GM23338 (cell line): ENCODE measurements around the gene CCDC24. TPM values are rescaled to one million over a fixed set of nuclear protein-coding genes. Genes with fewer than 3 reads are reported as not detected.

Experiments used
- ATAC-seq: fragments of 200-7000 bp; cut with Tn5 transposase; 3 replicates; pipeline ENCODE4 v1.9.1; 2020
- DNase-seq: peaks from one replicate; pipeline ENCODE4 v3.0.0-alpha.2; 2015; ENCODE audit warnings: low spot score
- H2AFZ ChIP-seq: fragments of 200-600 bp; sonication (generic); 2 replicates; pipeline ENCODE4 v1.8.0; 2016; ENCODE audit warnings: antibody characterized with exemption, mild to moderate bottlenecking, moderate library complexity
- H3F3A ChIP-seq: fragments of 200-600 bp; sonication (generic); replicated peaks from 2 replicates; pipeline ENCODE4 v1.8.0; 2017; ENCODE audit warnings: antibody characterized with exemption, mixed run types, low read depth
- H3K27ac ChIP-seq: fragments of 200-600 bp; sonication (generic); 2 replicates; pipeline ENCODE4 v1.6.1; 2016; ENCODE audit warnings: low read depth
- H3K27me3 ChIP-seq: fragments of 200-600 bp; sonication (generic); 2 replicates; pipeline ENCODE4 v1.8.0; 2016; ENCODE audit warnings: mild to moderate bottlenecking, mixed run types, moderate library complexity; ENCODE audit not compliant: insufficient read depth
- H3K36me3 ChIP-seq: fragments of 200-600 bp; sonication (generic); 2 replicates; pipeline ENCODE4 v1.8.0; 2016; ENCODE audit warnings: mild to moderate bottlenecking; ENCODE audit not compliant: insufficient read depth
- H3K4me1 ChIP-seq: fragments of 200-600 bp; sonication (generic); 2 replicates; pipeline ENCODE4 v1.8.0; 2016; ENCODE audit warnings: mild to moderate bottlenecking, moderate library complexity; ENCODE audit not compliant: insufficient read depth
- H3K4me2 ChIP-seq: fragments of 200-600 bp; sonication (generic); 2 replicates; pipeline ENCODE4 v1.7.1; 2017; ENCODE audit warnings: mixed run types
- H3K4me3 ChIP-seq: fragments of 200-600 bp; sonication (generic); 2 replicates; pipeline ENCODE4 v1.6.1; 2016; ENCODE audit warnings: mixed run types
- H3K79me2 ChIP-seq: fragments of 200-600 bp; sonication (generic); replicated peaks from 2 replicates; pipeline ENCODE4 v1.8.0; 2017; ENCODE audit warnings: mild to moderate bottlenecking; ENCODE audit not compliant: insufficient read depth
- H3K9me2 ChIP-seq: fragments of 200-600 bp; sonication (generic); 2 replicates; pipeline ENCODE4 v1.8.0; 2017; ENCODE audit not compliant: insufficient read depth
- H4K20me1 ChIP-seq: fragments of 200-600 bp; sonication (generic); replicated peaks from 2 replicates; pipeline ENCODE4 v1.8.0; 2017; ENCODE audit warnings: mild to moderate bottlenecking; ENCODE audit not compliant: insufficient read depth
- H3K27ac Mint-ChIP-seq: 2 replicates; pipeline ENCODE4 v1.8.0; 2020; ENCODE audit warnings: inconsistent platforms, mild to moderate bottlenecking, moderate library complexity, mixed read lengths
- H3K27me3 Mint-ChIP-seq: 3 replicates; pipeline ENCODE4 v1.8.0; 2022; ENCODE audit warnings: low read depth, mild to moderate bottlenecking, moderate library complexity, mixed read lengths, inconsistent platforms; ENCODE audit not compliant: insufficient read depth, poor library complexity
- H3K36me3 Mint-ChIP-seq: 3 replicates; pipeline ENCODE4 v1.8.0; 2021; ENCODE audit warnings: low read depth, mild to moderate bottlenecking, inconsistent platforms, moderate library complexity, mixed read lengths
- H3K4me1 Mint-ChIP-seq: 3 replicates; pipeline ENCODE4 v1.8.0; 2020; ENCODE audit warnings: mild to moderate bottlenecking, inconsistent platforms, mixed read lengths
- H3K4me3 Mint-ChIP-seq: 3 replicates; pipeline ENCODE4 v1.8.0; 2021; ENCODE audit warnings: moderate library complexity, mild to moderate bottlenecking, inconsistent platforms, mixed read lengths
- H3K9me3 Mint-ChIP-seq: 3 replicates; pipeline ENCODE4 v1.8.0; 2020; ENCODE audit warnings: moderate library complexity, mild to moderate bottlenecking, inconsistent platforms, mixed read lengths
- CREB1 ChIP-seq: fragments of 250-450 bp; sonication (Bioruptor Pico); IDR thresholded peaks from 2 replicates; pipeline ENCODE4 v1.5.0; 2020; ENCODE audit warnings: low read depth, mild to moderate bottlenecking, moderate library complexity
- EZH2phosphoT487 ChIP-seq: fragments of 200-600 bp; sonication (generic); IDR thresholded peaks from one replicate; pipeline ENCODE4 v1.8.1; 2018; ENCODE audit warnings: antibody characterized with exemption; ENCODE audit not compliant: unreplicated experiment
- JUNB ChIP-seq: IDR thresholded peaks from one replicate; pipeline ENCODE4 v1.6.1; 2016; ENCODE audit warnings: antibody characterized with exemption; ENCODE audit not compliant: unreplicated experiment
- NANOG ChIP-seq: IDR thresholded peaks from 2 replicates; pipeline ENCODE4 v1.6.1; 2016; ENCODE audit warnings: antibody characterized with exemption, borderline replicate concordance
- STAT1 ChIP-seq: IDR thresholded peaks from one replicate; pipeline ENCODE4 v1.6.1; 2016; ENCODE audit warnings: antibody characterized with exemption; ENCODE audit not compliant: unreplicated experiment
- ZNF114 ChIP-seq: fragments of 250-450 bp; sonication (Bioruptor Pico); IDR thresholded peaks from 2 replicates; pipeline ENCODE4 v1.5.0; 2020; ENCODE audit warnings: mild to moderate bottlenecking, moderate library complexity
- ZNF331 ChIP-seq: fragments of 250-450 bp; sonication (Bioruptor Pico); IDR thresholded peaks from 2 replicates; pipeline ENCODE4 v1.5.0; 2020; ENCODE audit warnings: low read depth, mild to moderate bottlenecking, moderate library complexity
- polyA plus RNA-seq: library from polyadenylated mRNA; unstranded; fragments of >200 nt; fragmentation: Nextera tagmentation; extraction: Ambion mirVana; gene quantifications from 2 replicates; pipeline ENCODE4 v1.2.1, GENCODE V29; 2016
- total RNA-seq: library from RNA; depleted of rRNA; stranded (reverse); fragments of >200 nt; shearing (Covaris generic); gene quantifications from 2 replicates; pipeline ENCODE4 v1.2.3, GENCODE V29; 2014
- TF ChIP-seq, protein P1 (sequence below): IDR thresholded peaks from one replicate; pipeline ENCODE4 v1.6.1; 2018; ENCODE audit warnings: antibody characterized with exemption; ENCODE audit not compliant: unreplicated experiment

CCDC24 gene
- total and polyA plus RNA-seq, 2 experiments from 2014 or later, result 8.3 to 17.2 TPM

DNA sequence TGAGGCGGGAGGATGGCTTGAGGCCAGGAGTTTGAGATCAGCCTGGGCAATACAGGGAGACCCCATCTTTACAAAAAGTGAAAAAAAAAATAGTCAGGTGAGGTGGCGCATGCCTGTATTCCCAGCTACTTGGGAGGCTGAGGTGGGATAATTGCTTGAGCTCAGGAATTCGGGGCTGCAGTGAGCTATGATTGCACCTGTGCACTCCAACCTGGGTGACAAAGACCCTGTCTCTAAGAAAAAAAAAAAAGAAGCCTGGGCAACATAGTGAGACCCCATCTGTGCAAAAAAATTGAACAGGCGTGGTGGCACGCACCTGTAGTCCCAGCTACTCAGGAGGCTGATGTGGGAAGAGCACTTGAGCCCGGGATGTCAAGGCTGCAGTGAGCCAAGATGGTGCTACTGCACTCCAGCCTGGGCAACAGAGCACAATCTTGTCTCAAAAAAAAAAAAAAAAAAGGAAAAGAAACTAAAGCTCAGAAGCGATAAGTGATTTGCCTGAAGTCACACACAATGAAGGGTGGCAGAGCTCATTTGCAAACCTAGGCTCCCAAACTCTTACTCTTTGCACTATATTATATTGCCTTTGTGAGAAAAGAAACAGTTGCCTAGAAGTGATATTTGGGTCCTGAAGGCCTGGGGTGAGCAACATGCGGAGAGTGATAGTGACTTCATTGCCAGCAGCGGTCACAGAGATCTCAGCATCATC lies 2.0 kb downstream of the CCDC24 start:
- Histone ChIP-seq H3K27ac (no peak overlapping the region), H3K9me2 (no peaks in the 10 kb centered on the region), H3K4me3 (no peak overlapping the region; the same call in 1 of the 2 replicates), H3K36me3 (no peaks in the 10 kb centered on the region), H3F3A (peaks cover 21% of the 10 kb centered on the region), H3K4me1 (peaks cover 10% of the 10 kb centered on the region), H2AFZ (no peak overlapping the region), H3K79me2 (no peaks in the 10 kb centered on the region), H3K4me2 (0 out of 2 replicates have a peak overlapping the region, but pooled peaks have one; percentile 97), H4K20me1 (no peaks in the 10 kb centered on the region), H3K27me3 (peaks cover 11% of the 10 kb centered on the region; the same call in 1 of the 2 replicates)
- no peak for DNase-seq
- Mint-ChIP-seq H3K27ac (no peak overlapping the region), H3K27me3 (peaks cover 46% of the 10 kb centered on the region), H3K36me3 (peaks cover 8% of the 10 kb centered on the region; the same call in 2 of the 3 replicates), H3K4me1 (peaks cover 31% of the 10 kb centered on the region), H3K4me3 (no peak overlapping the region; the same call in 1 of the 3 replicates), H3K9me3 (no peaks in the 10 kb centered on the region)
- TF ChIP-seq NANOG (no peak), EZH2phosphoT487 (no peak), JUNB (no peak), STAT1 (no peak), CREB1 (CRISPR knock-in tag) (no peak)
- TF ChIP-seq, protein P1, sequence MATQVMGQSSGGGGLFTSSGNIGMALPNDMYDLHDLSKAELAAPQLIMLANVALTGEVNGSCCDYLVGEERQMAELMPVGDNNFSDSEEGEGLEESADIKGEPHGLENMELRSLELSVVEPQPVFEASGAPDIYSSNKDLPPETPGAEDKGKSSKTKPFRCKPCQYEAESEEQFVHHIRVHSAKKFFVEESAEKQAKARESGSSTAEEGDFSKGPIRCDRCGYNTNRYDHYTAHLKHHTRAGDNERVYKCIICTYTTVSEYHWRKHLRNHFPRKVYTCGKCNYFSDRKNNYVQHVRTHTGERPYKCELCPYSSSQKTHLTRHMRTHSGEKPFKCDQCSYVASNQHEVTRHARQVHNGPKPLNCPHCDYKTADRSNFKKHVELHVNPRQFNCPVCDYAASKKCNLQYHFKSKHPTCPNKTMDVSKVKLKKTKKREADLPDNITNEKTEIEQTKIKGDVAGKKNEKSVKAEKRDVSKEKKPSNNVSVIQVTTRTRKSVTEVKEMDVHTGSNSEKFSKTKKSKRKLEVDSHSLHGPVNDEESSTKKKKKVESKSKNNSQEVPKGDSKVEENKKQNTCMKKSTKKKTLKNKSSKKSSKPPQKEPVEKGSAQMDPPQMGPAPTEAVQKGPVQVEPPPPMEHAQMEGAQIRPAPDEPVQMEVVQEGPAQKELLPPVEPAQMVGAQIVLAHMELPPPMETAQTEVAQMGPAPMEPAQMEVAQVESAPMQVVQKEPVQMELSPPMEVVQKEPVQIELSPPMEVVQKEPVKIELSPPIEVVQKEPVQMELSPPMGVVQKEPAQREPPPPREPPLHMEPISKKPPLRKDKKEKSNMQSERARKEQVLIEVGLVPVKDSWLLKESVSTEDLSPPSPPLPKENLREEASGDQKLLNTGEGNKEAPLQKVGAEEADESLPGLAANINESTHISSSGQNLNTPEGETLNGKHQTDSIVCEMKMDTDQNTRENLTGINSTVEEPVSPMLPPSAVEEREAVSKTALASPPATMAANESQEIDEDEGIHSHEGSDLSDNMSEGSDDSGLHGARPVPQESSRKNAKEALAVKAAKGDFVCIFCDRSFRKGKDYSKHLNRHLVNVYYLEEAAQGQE, result no peak
- ATAC-seq, result no peak

DNA sequence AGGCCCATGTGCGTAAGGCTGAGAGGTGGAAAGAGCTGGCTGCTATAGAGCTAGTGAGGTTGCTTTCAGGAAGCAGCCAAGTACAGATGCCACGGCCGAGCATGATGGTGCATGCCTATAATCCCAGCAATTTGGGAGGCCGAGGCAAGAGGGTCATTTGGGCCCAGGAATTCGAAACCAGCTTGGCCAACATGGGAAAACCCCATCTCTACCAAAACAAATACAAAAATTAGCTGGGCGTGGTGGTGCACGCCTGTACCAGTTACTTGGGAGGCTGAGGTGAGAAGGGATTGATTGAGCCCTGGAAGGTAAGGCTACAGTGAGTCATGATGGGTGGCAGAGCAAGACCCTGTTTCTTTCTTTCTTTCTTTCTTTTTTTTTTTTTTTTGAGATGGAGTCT lies 2.7 kb downstream of the CCDC24 start:
- no peak for ATAC-seq
- no peak overlapping the region for H3K4me3 ChIP-seq
- TF ChIP-seq ZNF331 (CRISPR knock-in tag), result no peak
- TF ChIP-seq STAT1, result no peak
- TF ChIP-seq EZH2phosphoT487, result no peak
- TF ChIP-seq, protein P1, result no peak
- no peak for TF ChIP-seq CREB1 (CRISPR knock-in tag)
- no peak for TF ChIP-seq ZNF114

More for the DNA sequence above, 2.7 kb downstream of the CCDC24 start:
- Histone ChIP-seq H2AFZ (no peak overlapping the region), H3K27me3 (peaks cover 11% of the 10 kb centered on the region; the same call in 1 of the 2 replicates), H3K4me1 (peaks cover 10% of the 10 kb centered on the region), H3K27ac (no peak overlapping the region), H3K9me2 (no peaks in the 10 kb centered on the region), H3K4me2 (no peak overlapping the region), H4K20me1 (no peaks in the 10 kb centered on the region), H3K79me2 (no peaks in the 10 kb centered on the region), H3K36me3 (no peaks in the 10 kb centered on the region), H3F3A (peaks cover 21% of the 10 kb centered on the region)
- H3K9me3 Mint-ChIP-seq, result no peaks in the 10 kb centered on the region
- no peak overlapping the region; the same call in 2 of the 3 replicates for H3K4me3 Mint-ChIP-seq
- H3K27ac Mint-ChIP-seq, result no peak overlapping the region
- H3K4me1 Mint-ChIP-seq, result peaks cover 33% of the 10 kb centered on the region
- no peak for DNase-seq
- H3K27me3 Mint-ChIP-seq, result peaks cover 41% of the 10 kb centered on the region
- peaks cover 11% of the 10 kb centered on the region; the same call in 2 of the 3 replicates for H3K36me3 Mint-ChIP-seq
